Thyroid gland (tissue), 4 donors: ENCODE data around the gene ZNF579. TPM values are rescaled to one million over a fixed set of nuclear protein-coding genes. Genes with fewer than 3 reads are reported as not detected.
A peak's percentile ranks its signal among the peaks of the same experiment; 100 is the strongest.

Experiments
- DNase-seq, 2 donors: peaks; one replicate each; pipeline ENCODE4 v3.0.0-alpha.2; 2019
- H3K27ac ChIP-seq, 3 donors: fragments of 200-600 bp; sonication (generic); 1 replicate in 2 of 3; 2 replicates in 1 of 3; pipeline ENCODE4 v1.5.1; 2016 to 2019; ENCODE audit warnings: mild to moderate bottlenecking in 1 of 3, moderate library complexity in 1 of 3
- H3K27me3 ChIP-seq: fragments of 200-600 bp; sonication (generic); one replicate; pipeline ENCODE4 v1.5.1; 2019
- H3K36me3 ChIP-seq, 2 donors: fragments of 200-600 bp; sonication (generic); one replicate each; pipeline ENCODE4 v1.5.1; 2016 to 2019
- H3K4me1 ChIP-seq, 2 donors: fragments of 200-600 bp; sonication (generic); one replicate each; pipeline ENCODE4 v1.5.1; 2017 to 2019
- H3K4me3 ChIP-seq, 3 donors: fragments of 200-600 bp; sonication (generic); replicated peaks in 1 of 3; 1 replicate in 2 of 3; 2 replicates in 1 of 3; pipeline ENCODE4 v1.5.1; 2016; ENCODE audit warnings: mild to moderate bottlenecking in 1 of 3
- H3K9me3 ChIP-seq: fragments of 200-600 bp; sonication (generic); one replicate; pipeline ENCODE4 v1.5.1; 2017
- POLR2A ChIP-seq, 2 donors: fragments of 450-650 bp; IDR thresholded peaks; one replicate each; pipeline ENCODE4 v1.6.1; 2017; ENCODE audit warnings: antibody characterized with exemption in 2 of 2, mild to moderate bottlenecking in 2 of 2, moderate library complexity in 1 of 2
- WGBS, 2 donors: methylation state at CpG; one replicate each; pipeline ENCODE4 v1.1.5; 2017; 5-methylcytosine and 5-hydroxymethylcytosine counted together
- intact Hi-C: fragments of 100-400 bp; cut with DNase I; formaldehyde crosslinking; loops from one replicate; pipeline ENCODE4 v1.15.1; 2023
- total RNA-seq, 4 donors: library from RNA; depleted of rRNA; stranded (reverse); fragments of >200 nt; gene quantifications; one replicate each; pipeline ENCODE4 v1.2.3, GENCODE V29; 2016
- TF ChIP-seq, protein P1 (sequence below), 6 experiments: fragments of 200-600 bp in 3 of 6; fragments of 450-650 bp in 3 of 6; sonication (generic) in 3 of 6; IDR thresholded peaks; one replicate each; pipeline ENCODE4 v1.5.1; 2016 to 2019; ENCODE audit warnings: antibody characterized with exemption in 6 of 6, mild to moderate bottlenecking in 2 of 6, inconsistent platforms in 1 of 6, moderate library complexity in 1 of 6

Gene ZNF579
- total RNA-seq, 4 donors from 2014 or later, result 4.0 to 7.5 (median 6.6) TPM

DNA sequence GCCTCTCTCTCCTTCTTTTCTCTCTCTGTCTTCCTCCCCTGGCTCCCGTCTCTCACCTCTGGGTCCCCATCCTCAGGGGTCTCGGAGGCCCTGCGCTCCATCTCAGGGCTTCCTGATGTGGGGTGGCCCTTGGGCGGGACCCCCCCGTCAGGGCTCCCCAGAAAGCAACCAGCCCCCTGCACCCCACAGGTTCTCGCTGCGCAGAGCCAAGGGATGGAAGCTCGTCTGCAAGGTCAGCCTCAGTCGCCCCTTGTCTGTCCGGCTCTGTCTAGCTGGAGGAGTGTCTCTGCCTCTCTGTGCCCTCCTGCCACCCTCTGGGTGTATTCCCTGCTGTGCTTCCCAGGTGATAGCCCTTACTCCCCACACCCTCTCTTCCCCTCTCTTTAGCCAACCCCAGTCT is 35.2 kb downstream of the ZNF579 start, which contains the start of gene SBK3:
TSS of gene SBK3 (minus strand) at position 101 of the 400 bp plus-strand sequence. CDS start at position 101, 0 bp downstream.
- DNase-seq, result no peak
- Histone ChIP-seq H3K9me3 (no peaks in the 10 kb centered on the region), H3K4me3 (no peak within 1 kb of the TSS), H3K27ac (peak within 1 kb of the TSS; percentile 59 to 86 (median 83)), H3K36me3 (no peaks in the 10 kb centered on the region), H3K4me1 (peaks cover 12 to 31% of the 10 kb centered on the region in 2 donors), H3K27me3 (no peaks in the 10 kb centered on the region)
- TF ChIP-seq, protein P1, sequence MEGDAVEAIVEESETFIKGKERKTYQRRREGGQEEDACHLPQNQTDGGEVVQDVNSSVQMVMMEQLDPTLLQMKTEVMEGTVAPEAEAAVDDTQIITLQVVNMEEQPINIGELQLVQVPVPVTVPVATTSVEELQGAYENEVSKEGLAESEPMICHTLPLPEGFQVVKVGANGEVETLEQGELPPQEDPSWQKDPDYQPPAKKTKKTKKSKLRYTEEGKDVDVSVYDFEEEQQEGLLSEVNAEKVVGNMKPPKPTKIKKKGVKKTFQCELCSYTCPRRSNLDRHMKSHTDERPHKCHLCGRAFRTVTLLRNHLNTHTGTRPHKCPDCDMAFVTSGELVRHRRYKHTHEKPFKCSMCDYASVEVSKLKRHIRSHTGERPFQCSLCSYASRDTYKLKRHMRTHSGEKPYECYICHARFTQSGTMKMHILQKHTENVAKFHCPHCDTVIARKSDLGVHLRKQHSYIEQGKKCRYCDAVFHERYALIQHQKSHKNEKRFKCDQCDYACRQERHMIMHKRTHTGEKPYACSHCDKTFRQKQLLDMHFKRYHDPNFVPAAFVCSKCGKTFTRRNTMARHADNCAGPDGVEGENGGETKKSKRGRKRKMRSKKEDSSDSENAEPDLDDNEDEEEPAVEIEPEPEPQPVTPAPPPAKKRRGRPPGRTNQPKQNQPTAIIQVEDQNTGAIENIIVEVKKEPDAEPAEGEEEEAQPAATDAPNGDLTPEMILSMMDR (IDR thresholded peaks at IDR 0.05), result no peak
- no peak for TF ChIP-seq POLR2A (IDR thresholded peaks at IDR 0.05)
- intact Hi-C loops, result no loop called here
- WGBS, 2 donors, result 86 to 92% methylated on average over 10 of the region's 10 CpGs

DNA sequence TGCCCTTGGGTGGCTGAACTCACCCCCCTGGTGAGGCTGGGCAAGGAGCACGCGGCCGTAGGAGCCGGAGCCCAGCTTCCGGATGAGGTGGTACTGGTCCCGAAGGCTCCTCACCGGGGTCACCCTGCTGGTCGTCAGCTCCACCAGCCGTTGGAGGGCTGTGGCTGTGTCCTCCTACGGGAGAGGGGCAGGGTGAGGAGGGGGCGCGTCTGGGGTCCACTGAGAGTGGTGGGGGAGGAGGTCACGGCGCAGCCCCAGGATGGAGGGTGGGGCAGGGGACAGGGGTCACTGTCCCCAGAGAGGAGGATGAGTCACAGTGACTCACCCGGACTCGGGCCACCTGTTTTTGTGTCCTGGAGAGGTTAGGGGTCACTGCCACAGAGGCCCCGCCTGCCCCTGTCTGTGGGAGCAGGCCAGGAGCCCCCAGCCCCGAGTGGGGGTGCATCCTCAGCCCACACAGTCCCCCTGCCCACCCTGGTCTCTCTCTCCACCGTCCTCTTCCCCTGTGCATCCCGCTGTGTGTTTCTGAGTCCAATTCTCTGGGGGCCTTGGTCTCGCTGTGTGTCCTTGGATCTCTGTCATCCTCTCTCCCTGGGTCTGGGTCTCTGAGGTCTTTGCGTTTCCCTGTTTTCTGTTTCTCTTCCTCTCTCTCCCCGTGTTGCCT is 35.7 kb downstream of the ZNF579 start:
- no peak overlapping the region for H3K4me3 ChIP-seq
- no peak for TF ChIP-seq POLR2A (IDR thresholded peaks at IDR 0.05)
- TF ChIP-seq, protein P1 (IDR thresholded peaks at IDR 0.05), result no peak
- no peaks in the 10 kb centered on the region for H3K9me3 ChIP-seq
- intact Hi-C loops, result no loop called here
- no peaks in the 10 kb centered on the region for H3K27me3 ChIP-seq
- no peak for DNase-seq
- peaks cover 7 to 29% of the 10 kb centered on the region in 2 donors for H3K4me1 ChIP-seq
- WGBS, 2 donors, result 71% methylated on average over 18 to 20 of the region's 23 CpGs
- H3K27ac ChIP-seq, result no peak overlapping the region
- H3K36me3 ChIP-seq, result no peaks in the 10 kb centered on the region

DNA sequence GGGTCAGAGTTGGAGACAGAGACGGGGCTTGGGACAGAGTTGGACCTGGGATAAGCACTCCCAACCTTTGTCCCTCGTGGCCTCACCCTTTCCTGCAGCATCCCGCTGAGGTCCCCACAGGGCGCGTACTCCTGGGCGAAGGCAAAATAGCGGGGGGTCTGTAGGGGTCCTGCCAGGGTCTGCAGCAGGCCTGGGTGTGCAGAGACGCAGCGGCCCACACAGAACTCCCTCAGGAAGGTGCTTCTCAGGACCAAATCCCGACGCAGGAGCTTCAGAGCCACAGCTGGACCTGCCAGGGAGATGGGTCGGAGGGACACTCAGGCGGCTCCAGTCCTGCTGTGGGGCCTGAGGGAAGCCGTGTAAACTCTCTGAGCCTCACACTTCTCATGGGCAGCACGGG is 36.6 kb downstream of the ZNF579 start:
- H3K27me3 ChIP-seq, result no peaks in the 10 kb centered on the region
- peaks cover 3 to 22% of the 10 kb centered on the region in 2 donors for H3K4me1 ChIP-seq
- H3K4me3 ChIP-seq, result no peak overlapping the region
- no peak overlapping the region for H3K27ac ChIP-seq
- TF ChIP-seq, protein P1 (IDR thresholded peaks at IDR 0.05), result no peak
- H3K36me3 ChIP-seq, result no peaks in the 10 kb centered on the region
- no peak for DNase-seq
- WGBS, 2 donors, result 85 to 86% methylated on average over 4 to 15 of the region's 15 CpGs
- H3K9me3 ChIP-seq, result no peaks in the 10 kb centered on the region
- intact Hi-C loops, result no loop called here

DNA sequence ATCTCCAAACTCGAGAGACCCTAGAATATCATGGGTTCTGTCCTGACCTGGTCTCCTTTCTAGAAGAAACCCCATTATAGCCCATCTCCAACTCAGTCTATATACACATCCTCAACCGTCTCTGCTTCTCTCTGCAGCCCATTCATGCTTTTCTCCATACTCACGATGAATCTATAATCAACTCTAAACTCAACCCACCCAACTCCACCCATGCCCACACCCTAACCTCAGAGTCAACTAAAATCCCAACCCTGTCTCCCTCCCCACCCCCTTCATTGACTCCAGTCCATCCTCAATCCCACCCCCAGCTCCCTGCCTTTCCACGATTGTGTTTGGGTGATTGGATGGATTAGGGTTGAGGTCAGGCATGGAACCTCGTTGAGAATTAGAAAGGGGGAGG is 37.1 kb downstream of the ZNF579 start:
- intact Hi-C loops, result no loop called here
- DNase-seq, result no peak
- WGBS, 2 donors, result 76 to 80% methylated on average over 5 of the region's 5 CpGs
- no peaks in the 10 kb centered on the region for H3K27me3 ChIP-seq
- H3K4me1 ChIP-seq, result peaks cover 3 to 18% of the 10 kb centered on the region in 2 donors
- no peaks in the 10 kb centered on the region for H3K36me3 ChIP-seq
- TF ChIP-seq, protein P1 (IDR thresholded peaks at IDR 0.05), result no peak
- no peak for TF ChIP-seq POLR2A (IDR thresholded peaks at IDR 0.05)
- H3K4me3 ChIP-seq, result no peak overlapping the region
- H3K27ac ChIP-seq, result no peak overlapping the region
- no peaks in the 10 kb centered on the region for H3K9me3 ChIP-seq

DNA sequence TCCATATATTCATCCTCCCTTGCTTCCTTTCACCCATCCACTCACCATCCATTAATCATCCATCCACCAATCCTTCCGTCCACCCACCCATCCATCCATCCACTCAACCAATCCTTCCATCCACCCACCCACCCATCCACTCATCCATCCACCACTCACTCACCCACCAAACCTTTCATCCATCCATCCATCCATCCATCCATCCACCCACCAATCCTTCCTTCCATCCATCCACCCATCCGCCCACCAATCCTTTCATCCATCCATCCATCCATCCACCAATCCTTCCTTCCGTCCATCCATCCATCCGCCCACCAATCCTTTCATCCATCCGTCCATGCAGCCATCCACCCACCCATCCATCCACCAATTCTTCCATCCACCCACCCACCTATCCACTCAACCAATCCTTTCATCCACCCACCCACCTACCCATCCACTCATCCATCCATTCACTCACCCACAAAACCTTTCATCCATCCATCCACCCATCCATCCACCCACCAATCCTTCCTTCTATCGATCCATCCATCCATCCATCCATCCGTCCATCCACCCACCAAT is 38.3 kb downstream of the ZNF579 start:
- intact Hi-C loops, result no loop called here
- TF ChIP-seq, protein P1 (IDR thresholded peaks at IDR 0.05), result no peak
- no peak for TF ChIP-seq POLR2A (IDR thresholded peaks at IDR 0.05)
- no peaks in the 10 kb centered on the region for H3K27me3 ChIP-seq
- H3K4me3 ChIP-seq, result no peak overlapping the region
- whole genome bisulfite sequencing, 2 donors, result 91 to 93% methylated on average over 7 of the region's 7 CpGs
- no peaks in the 10 kb centered on the region for H3K9me3 ChIP-seq
- H3K4me1 ChIP-seq, result peaks cover 3 to 18% of the 10 kb centered on the region in 2 donors
- H3K36me3 ChIP-seq, result no peaks in the 10 kb centered on the region
- DNase-seq, result no peak
- H3K27ac ChIP-seq, result no peak overlapping the region
